CD4-positive, alpha-beta T cell treated with Interleukin-4 for 4 hours (primary cell): ENCODE results near the gene ZFP69B.
"Not testable (repeated sequence)": the region's sequence is repeated elsewhere in the genome, so short reads cannot be mapped to it uniquely, and the experiment has no call there.

Experiments
- DNase-seq: peaks from one replicate; pipeline ENCODE4 v3.0.0-alpha.2; 2020

The ZFP69B gene

DNA sequence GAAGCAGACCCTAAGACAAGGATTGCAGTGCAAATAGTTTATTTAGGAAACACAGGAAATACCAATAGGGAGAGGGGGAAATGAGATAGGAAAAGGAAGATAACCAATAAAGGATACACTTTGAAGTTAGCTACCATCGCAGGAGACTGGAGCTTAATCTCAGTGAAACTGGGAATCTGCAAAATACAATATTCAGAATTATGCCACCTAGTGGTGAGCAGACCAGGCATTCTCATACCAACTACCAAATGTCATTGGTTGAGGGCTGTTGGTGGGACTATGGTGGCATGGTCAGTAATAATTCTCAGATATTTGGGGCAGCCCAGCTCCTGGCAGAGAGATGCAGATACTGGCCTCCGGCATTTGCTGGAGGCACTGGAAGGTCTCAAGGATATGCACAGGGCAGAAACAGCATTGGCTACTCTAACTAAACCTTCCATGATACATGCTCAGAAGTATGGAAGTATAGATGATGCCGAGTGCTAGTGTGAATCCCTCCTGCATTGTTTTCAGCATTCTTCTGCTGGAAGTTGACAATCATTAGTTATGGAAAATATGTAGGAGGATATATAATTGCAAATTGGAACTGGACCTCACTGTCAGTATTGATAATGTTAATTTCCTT lies 11.8 kb upstream of the ZFP69B start:
- peak; percentile 49 for DNase-seq

GRCh38 chr1:40439247-40439646 lies 11.0 kb upstream of the ZFP69B start:
- no peak for DNase-seq

DNA sequence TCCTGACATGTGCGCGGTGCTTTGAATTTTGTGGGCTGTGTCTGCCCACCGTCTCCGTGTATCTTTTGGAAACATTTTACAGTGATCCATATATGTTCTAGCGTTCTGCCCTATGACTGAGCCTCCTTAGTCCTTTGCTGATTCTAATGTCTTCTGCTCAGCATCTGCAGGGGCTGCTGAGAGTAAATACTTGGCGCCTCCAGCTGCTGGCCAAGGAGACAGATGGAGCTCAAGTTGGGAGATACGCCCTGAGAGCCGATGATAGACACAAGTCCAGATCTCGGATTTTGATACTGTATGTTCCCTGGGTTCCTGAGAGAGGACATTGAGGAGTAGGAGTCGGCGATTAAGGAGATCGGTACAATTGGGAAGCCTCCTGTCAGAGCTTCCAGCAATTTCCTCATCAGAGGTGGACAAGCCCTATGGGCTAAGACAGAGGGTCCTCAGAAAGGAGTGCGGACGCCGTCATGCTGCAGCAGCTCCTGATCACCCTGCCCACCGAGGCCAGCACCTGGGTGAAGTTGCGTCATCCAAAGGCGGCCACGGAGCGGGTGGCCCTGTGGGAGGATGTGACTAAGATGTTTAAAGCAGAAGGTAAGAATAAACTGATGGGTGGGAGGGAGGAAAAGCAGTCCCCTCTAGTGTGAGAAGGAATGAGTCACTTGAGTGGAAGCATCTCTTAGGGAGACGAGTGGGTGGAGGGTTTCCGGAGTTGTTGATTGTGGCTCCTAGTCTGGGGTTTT lies 390 bp downstream of the ZFP69B start:
- peak; percentile 93 for DNase-seq

DNA sequence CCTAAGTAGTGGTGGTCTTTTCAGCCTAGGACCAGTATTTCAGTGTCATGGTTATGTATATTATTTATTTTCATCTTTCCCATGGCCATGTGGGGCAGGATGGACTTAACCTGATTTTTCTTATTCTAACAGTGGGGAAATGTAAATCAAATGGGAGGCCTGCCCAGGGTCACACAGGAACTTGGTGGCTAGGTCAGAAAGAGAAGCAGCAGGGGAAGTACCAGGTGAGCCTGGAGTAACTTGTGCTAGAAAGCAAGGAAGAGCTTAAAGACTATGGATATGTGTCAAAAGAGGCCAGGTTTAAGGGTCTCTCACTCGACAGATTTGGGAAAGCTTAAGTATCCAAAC lies 936 bp downstream of the ZFP69B start:
- DNase-seq: no peak

- no peak for DNase-seq
Observed at GRCh38 chr1:40454873-40455272, 4.6 kb downstream of the ZFP69B start.

- no peak for DNase-seq
Observed at GRCh38 chr1:40462956-40463590, 12.8 kb downstream of the ZFP69B start.

DNA sequence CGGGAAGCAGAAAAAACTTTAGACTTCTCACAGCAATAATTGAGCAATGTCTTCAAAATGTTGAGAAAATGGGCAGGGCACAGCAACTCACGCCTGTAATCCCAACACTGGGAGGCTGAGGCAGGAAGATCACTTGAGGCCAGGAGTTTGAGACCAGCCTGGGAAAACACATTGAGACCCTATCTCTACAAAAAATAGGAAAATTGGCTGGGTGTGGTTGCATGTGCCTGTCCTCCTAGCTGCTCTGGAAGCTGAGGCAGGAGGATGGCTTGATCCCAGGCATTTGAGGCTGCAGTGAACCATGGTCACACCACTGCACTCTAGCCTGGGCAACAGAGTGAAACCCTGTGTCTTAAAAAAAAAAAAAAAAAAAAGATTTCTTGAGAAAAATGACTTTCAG lies 19.1 kb downstream of the ZFP69B start:
- DNase-seq: no peak

DNA sequence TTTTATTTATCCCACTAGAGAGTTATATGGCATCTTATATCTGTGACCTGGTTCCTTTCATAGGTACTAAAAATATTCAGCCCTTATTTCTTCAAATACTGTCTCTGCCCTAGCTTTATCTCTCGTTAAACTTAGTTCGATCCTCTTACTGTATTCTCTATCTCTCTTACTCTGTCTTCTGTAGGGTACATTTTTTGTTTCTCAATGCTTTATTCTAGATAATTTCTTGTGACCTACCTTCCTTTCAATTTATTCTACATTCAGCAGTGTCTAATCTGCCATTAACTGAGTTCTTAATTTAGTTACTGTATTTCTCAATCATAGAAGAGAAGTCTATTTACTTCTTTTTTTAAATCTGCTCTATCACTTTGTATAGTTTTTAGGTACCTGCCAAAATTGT lies 25.0 kb downstream of the ZFP69B start:
- no peak for DNase-seq

- peak; percentile 60 for DNase-seq
Observed at GRCh38 chr1:40476924-40477677, 26.8 kb downstream of the ZFP69B start, which contains the start of gene ZFP69. TSS of gene ZFP69 (plus strand) at chr1:40477290. CDS start at chr1:40479362, 2,072 bp downstream.

GRCh38 chr1:40477678-40478053 lies 27.4 kb downstream of the ZFP69B start:
- peak; percentile 12 for DNase-seq

DNA sequence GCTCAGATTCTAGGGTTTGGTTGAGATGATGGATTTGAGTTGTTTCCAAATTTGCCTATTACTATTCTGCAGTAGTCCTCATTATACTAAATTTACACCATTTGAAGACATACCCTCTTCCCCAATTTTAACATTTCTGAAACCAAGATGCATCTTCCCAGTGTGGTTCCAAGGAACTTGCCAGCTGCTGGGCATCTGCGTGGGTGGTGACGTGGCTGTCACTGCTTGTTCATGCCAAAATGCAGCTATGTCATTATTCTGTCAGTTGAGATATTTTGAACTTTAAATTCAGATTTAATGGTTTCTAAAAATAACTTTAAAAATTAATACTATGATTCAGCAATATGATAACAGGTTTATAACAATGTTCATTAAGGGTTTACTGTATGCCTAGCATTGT lies 28.0 kb downstream of the ZFP69B start:
- no peak for DNase-seq

DNA sequence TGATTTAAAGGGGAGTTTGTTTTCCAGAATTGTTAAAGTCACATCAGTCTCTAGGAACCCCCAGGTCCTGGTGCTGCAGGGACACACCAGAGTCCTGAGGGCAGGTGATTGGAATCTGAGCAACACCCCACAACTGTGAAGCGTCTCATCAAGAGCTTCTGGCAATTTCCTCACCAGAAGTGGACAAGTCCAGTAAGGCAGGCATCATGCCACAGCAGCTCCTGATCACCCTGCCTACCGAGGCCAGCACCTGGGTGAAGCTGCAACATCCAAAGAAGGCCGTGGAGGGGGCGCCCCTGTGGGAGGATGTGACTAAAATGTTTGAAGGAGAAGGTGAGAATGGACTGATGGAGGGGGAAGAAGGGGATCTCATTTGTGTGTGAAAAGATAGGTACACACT lies 28.9 kb downstream of the ZFP69B start:
- DNase-seq: no peak

- no peak for DNase-seq
Observed at GRCh38 chr1:40495315-40495903, 45.1 kb downstream of the ZFP69B start.

GRCh38 chr1:40502651-40503050 lies 52.4 kb downstream of the ZFP69B start:
- not testable (repeated sequence) for DNase-seq

DNA sequence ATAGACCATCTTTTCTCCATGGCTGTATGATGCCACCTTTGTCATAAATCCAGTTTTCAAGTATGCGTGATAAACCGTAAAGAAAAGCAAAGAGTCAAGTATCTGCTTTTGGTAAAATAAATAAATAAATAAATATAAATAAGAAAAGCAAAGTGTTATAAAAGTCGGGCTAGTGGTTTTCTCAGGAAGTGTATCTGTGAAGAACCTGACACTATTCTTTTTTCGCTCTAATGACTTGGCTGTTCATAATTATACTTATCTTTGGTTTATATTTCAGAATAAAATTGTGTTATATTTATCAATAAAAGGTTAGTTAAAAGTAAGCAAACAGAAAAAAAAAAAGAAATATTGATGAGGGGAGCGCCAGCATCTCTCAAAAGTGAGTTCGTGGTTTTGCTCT lies 57.7 kb downstream of the ZFP69B start:
- no peak for DNase-seq

DNA sequence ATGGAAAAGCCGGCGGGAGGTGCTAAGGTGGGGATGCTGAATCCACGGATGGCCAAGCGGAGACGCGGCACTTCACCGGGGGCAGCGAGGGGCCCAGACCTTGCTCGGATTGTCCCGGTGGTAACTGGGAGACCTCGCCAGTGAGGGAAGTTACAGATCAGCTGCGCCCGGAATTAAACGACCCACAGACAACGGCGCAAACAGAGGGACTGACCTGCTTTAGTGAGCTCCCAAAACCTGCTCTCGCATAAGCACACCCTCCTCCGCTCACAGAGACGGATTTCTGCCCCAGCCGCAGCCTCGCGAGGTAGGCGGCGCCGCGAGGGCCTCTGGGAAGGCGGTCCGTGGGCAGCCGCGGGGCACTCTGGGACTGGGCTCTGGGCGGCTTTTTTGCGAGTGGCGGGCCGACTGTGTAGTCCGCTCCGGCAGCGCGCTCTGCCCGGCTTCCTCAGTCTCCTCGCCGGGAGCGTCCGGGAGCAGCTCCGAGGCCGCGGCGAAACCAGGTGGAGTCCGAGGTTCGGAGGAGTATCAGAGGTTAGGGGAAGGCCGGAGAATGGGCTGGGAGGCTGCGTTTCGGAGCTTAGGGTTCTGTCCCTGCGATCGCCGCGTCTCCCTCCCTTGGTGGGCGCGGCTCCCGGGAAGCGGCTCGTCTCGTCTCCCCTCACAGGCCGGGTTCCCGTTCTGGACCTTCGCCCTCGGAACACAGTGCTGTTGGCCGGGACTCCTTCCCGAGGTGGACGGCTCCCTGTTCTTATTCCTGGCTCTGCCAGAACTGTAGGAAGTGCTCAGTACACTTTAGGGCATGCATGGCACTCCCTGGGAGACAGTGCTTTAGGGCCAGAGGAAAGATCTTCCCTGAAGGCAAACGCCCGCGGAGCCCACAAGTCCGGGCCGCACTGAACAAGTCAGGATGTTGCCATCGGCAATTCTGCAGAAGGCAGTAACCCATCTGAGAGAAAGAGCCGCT lies 58.4 kb downstream of the ZFP69B start, which contains the start of gene EXO5:
EXO5 (plus strand) TSS at position 393 of the 967 bp plus-strand sequence. CDS start 5,778 bp downstream, outside the sequence.
- DNase-seq: peak; percentile 81
